DMS79 (cell line): ENCODE measurements around the gene KIF12.
"Not testable (repeated sequence)": the region's sequence is repeated elsewhere in the genome, so short reads cannot be mapped to it uniquely, and the experiment has no call there.

Source experiments
- DNase-seq: peaks from one replicate; lab custom pipeline; 2025; lab: John Stamatoyannopoulos, UW

Gene KIF12

DNA sequence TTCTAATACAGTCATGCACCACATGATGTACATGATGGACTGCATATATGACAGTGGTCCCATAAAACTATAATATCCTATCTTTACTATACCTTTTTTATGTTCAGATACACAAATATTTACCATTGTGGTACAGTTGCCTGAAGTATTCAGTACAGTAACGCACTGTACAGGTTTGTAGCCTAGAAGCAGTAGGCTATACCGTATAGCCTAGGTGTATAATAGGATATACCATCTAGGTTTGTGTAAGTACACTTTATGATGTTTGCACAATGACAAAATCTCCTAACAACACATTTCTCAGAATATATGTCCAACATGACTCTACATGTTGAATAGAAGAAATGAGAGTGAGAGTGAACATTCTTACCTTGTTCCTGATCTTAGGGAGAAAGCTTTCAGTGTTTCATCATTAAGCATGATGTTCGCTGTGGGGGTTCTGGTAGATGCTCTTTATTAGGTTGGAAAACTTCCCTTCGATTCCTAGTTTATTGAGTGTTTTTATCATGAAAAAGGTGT lies 52.8 kb downstream of the KIF12 start:
- DNase-seq = no peak

DNA sequence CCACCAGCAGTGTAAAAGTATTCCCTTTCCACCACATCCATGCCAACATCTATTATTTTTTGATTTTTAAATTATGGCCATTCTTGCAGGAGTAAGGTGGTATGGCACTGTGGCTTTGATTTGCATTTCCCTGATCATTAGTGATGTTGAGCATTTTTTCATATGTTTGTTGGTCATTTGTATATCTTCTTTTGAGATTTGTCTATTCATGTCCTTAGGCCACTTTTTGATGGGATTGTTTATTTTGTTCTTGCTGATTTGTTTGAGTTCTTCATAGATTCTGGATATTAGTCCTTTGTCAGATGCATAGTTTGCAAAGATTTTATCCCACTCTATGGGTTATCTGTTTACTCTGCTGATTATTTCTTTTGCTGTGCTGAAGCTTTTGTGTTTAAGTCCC lies 55.4 kb downstream of the KIF12 start:
- DNase-seq = not testable (repeated sequence)
